ENCODE measurements around the gene PPHLN1.

DNA sequence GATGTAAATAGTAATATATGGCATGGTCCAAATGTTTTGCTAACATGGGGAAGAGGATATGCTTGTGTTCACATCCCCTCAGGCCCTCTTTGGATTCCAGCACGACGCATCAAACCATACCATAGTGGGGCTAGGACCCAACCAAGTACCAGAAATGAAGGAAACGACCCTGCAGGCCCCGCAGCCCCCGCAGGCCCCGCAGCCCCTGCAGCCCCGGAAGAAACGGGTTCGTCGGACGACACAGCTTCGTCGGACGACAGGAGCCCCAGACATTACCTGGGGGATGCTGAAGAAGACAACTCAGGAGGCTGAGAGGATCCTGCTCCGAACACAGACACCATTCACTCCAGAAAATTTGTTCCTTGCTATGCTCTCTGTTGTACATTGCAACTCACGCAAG, 119.9 kb downstream of the PPHLN1 start:
- TF ChIP-seq, protein P1, sequence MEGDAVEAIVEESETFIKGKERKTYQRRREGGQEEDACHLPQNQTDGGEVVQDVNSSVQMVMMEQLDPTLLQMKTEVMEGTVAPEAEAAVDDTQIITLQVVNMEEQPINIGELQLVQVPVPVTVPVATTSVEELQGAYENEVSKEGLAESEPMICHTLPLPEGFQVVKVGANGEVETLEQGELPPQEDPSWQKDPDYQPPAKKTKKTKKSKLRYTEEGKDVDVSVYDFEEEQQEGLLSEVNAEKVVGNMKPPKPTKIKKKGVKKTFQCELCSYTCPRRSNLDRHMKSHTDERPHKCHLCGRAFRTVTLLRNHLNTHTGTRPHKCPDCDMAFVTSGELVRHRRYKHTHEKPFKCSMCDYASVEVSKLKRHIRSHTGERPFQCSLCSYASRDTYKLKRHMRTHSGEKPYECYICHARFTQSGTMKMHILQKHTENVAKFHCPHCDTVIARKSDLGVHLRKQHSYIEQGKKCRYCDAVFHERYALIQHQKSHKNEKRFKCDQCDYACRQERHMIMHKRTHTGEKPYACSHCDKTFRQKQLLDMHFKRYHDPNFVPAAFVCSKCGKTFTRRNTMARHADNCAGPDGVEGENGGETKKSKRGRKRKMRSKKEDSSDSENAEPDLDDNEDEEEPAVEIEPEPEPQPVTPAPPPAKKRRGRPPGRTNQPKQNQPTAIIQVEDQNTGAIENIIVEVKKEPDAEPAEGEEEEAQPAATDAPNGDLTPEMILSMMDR (IDR thresholded peaks at IDR 0.05), result no peak
- TF ChIP-seq POLR2A (IDR thresholded peaks at IDR 0.05), result no peak

All from lower leg skin (tissue), 3 donors.